Suppressor macrophage (primary cell): ENCODE results near the gene KLHDC8A.
A peak's percentile ranks its signal among the peaks of the same experiment; 100 is the strongest.
"Not testable (repeated sequence)": the region's sequence is repeated elsewhere in the genome, so short reads cannot be mapped to it uniquely, and the experiment has no call there.

Experiments used
- DNase-seq, 4 experiments: peaks; one replicate each; pipeline ENCODE4 v3.0.0-alpha.2; 2020 to 2022
- total RNA-seq, 17 experiments: gene quantifications; one replicate each; lab custom pipeline; 2026; ENCODE audit warnings: mixed read lengths in 6 of 17, inconsistent platforms in 3 of 17; lab: John Stamatoyannopoulos, UW

KLHDC8A gene, protein sequence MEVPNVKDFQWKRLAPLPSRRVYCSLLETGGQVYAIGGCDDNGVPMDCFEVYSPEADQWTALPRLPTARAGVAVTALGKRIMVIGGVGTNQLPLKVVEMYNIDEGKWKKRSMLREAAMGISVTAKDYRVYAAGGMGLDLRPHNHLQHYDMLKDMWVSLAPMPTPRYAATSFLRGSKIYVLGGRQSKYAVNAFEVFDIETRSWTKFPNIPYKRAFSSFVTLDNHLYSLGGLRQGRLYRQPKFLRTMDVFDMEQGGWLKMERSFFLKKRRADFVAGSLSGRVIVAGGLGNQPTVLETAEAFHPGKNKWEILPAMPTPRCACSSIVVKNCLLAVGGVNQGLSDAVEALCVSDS
- total RNA-seq = 0 to 1.9 (median 0) reads per million in 17 experiments

- no peak for DNase-seq
These were observed at the start of gene KLHDC8A for GRCh38 chr1:205356440-205357139. TSS of gene KLHDC8A (minus strand) at chr1:205356922. CDS start at chr1:205343604, 13,318 bp downstream.

DNA sequence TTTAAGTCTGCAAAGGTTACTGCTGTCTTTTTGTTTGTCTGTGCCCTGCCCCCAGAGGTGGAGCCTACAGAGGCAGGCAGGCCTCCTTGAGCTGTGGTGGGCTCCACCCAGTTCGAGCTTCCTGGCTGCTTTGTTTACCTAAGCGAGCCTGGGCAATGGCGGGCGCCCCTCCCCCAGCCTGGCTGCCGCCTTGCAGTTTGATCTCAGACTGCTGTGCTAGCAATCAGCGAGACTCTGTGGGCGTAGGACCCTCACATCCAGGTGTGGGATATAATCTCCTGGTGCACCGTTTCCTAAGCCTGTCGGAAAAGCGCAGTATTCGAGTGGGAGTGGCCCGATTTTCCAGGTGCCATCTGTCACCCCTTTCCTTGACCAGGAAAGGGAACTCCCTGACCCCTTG, 49.5 kb upstream of the KLHDC8A start:
- DNase-seq = not testable (repeated sequence)

GRCh38 chr1:205404484-205404883, 47.8 kb upstream of the KLHDC8A start:
- DNase-seq = not testable (repeated sequence)

DNA sequence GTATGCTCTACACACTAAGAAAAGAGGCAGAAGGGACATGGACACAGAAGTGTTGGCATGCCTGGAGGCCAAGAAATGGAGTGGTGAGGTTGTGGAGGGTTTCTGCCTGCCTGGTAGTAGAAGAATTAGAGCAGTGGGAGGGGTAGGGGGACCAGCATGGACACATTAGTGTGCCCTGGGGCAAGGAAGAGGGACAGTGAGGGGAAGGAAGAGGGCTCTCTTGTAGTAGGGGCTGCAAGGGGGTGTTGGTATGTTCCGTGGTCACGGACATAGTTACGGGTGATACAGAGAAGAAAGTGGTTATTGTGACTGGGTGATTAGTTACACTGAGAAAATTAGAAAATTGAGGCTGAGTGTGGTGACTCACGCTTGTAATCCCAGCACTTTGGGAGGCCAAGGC, 41.9 kb upstream of the KLHDC8A start:
- no peak for DNase-seq

DNA sequence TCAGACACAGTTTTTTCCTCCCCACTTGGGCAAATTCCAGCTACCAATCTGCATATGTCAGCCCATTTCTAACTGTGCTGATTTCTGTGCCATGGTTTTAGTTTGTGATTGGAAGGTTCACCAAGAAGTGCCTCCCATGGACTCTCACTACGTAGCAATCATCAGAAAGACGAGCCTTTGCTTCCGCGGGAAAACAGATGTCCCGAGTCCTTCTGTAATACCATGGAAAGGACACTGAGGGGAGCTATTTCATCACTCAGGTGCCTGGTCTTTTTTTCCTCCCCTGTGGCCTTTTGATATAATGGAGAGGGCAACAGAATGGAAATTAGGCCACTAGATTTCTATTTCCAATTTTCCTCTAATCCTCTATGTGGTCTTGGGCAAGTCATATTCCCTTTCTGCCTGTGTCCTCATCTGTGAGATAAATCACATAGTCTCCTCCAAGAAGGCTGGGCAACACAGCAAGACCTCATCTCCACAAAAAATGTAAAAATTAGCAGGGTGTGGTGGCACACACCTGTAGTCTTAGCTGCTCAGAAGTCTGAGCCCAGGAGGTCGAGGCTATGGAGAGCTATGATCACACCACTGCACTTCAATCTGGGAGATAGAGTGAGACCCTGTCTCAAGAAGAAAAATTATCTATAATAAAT, 40.4 kb upstream of the KLHDC8A start:
- peak; percentile 27 to 58 (median 42) for DNase-seq

GRCh38 chr1:205395616-205396015, 38.9 kb upstream of the KLHDC8A start:
- DNase-seq = no peak

- no peak for DNase-seq
These were observed 35.9 kb upstream of the KLHDC8A start for GRCh38 chr1:205392650-205393049.

GRCh38 chr1:205391386-205391785, 34.7 kb upstream of the KLHDC8A start:
- no peak for DNase-seq

GRCh38 chr1:205387845-205388244, 31.1 kb upstream of the KLHDC8A start:
- no peak for DNase-seq

- not testable (repeated sequence) for DNase-seq
These were observed 26.3 kb upstream of the KLHDC8A start for GRCh38 chr1:205382990-205383389.

GRCh38 chr1:205382561-205382960, 25.8 kb upstream of the KLHDC8A start:
- DNase-seq = no peak

DNA sequence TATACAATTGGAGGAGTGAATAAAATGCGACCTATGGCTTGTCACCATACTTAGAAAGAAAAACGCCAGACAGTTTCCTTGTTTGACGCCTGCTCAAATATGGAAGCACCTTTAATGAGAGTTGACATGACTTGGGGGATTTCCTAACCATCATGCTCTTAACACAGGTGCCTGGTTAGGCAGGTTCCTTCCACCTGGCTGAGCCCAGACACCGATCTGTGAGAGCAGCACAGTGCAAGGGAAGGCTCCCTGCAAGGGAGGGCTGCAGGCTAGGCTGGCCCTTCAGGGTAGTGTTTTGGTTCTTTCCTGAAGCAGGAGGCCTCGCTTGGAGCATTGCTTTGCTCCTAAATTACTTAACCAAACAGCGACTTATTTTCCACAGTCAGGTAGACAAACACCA, 24.6 kb upstream of the KLHDC8A start:
- no peak for DNase-seq

- no peak for DNase-seq
These were observed 24.2 kb upstream of the KLHDC8A start for GRCh38 chr1:205380882-205381281.

DNA sequence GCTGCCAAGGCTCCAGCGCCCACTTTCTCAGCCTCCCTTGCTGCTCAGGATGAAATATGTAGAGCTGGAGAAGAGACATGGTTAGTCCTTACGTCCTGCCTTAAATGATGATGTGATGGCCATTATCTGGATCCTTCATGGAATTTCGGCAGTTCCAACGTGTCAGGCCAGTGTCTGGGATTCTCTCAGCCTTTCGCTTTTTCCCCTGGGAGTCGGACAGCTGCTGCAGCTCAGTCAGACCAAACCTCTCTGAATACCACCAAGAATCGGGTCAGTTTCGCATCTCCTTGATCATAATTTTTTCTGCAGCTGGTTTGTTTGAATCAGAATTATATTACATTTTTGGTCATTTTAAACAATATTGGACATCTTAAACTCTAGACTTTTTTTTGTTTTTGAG, 22.3 kb upstream of the KLHDC8A start:
- no peak for DNase-seq

DNA sequence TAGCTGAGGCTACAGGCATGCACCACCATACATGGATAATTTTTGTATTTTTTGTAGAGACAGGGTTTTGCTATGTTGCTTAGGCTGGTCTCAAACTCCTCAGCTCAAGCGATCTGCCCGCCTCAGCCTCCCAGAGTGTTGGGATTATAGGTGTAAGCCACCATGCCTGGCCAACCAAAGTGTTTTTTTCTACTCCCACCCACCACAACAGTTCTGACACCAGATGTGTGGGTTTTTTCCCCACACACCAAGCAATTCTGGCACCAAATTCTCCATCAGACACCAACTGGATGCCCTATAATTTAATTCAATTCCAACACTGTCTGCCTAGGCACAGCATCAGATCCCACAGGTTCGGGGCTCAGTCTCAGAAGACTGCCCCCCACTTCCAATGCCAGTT, 20.6 kb upstream of the KLHDC8A start:
- no peak for DNase-seq

DNA sequence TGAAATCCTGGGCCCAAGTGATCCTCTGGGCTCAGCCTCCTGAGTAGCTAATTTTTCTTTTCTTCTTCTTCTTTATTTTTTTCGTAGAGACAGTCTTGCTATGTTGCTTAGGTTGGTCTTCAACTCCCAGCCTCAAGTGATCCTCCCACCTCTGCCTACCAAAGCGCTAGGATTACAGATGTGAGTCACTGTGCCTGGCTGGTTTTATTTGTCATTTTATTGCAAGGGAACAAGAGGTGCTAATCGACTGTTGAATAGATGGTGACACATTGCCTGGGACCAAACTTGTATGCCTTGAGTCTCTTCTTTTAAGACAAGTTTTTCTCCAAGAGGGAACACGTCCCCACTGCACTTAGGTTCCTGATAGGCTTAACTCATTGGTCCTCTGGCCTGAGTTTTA, 20.0 kb upstream of the KLHDC8A start:
- DNase-seq = no peak

DNA sequence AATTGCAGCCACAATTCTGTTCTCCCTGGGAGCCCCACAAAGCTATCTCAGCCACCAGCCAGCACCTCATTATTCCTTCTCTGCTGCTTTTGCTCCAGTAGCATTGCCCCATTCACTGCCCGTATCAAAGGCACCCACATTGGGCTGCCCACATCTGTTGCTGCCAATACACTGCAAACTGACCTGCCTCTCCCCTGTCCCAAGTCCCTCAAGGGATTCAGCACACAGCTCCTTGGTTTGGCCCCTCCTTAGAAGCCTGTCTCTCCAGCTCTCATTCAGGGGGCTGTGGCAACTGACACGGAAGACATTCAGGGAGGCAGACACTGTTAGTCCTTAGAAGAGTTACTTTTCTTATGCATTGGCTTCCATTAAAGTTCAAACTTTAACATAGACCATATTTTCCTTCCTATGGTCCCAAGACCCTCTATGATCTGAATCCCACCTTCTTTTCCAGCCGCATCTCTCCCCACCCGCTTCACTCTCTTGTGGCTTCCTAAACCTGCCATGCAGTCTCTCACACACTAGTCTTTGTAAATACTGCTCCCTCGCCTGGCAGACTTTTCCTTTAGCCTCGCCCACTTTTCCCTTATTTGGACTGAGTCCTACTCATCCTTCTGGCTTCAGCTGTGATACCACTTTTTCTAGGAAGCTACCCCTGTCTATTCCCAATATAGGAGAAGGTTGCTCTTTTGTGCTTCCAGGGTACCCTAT, 19.3 kb upstream of the KLHDC8A start:
- DNase-seq = peak in 2 of 4 experiments; percentile 15 to 18

GRCh38 chr1:205374210-205375078, 17.7 kb upstream of the KLHDC8A start:
- no peak for DNase-seq

GRCh38 chr1:205373798-205374175, 17.1 kb upstream of the KLHDC8A start:
- DNase-seq = no peak

GRCh38 chr1:205373022-205373797, 16.5 kb upstream of the KLHDC8A start:
- no peak for DNase-seq
